ENCODE results near the gene GGACT. TPM values are rescaled to one million over a fixed set of nuclear protein-coding genes. Genes with fewer than 3 reads are reported as not detected.

GGACT gene
- total and polyA plus RNA-seq, 4 donors = 3.3 to 10.1 (median 4.8) TPM

DNA sequence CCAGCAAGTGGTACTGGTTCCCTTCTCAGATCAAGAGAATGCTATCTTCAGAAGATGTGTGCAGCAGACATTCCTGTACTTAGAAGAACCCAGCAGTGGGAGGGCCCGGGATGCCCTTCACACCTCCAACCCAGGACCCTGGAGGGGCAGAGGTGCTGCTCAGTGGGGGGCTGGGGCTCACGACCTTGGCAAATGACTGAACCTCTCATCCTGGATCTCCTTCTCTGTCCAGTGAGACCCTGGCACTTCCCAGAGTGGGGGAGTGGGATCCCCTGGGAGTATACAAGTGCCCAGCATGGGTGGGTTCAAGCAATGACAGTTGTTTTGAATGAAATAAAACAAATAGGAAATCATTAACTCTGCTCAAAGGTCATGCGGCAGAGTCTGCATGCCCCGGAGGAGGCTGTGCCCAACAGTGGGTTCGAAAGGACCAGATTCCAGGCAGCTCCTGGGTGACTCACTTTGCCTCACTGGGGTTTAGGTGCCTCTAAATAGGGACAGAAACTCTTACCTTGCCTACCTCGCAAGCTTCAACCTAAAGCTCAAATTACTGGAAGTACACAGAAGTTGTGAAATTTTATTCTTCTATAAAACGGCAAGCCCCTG is 26.9 kb downstream of the GGACT start:
- Histone ChIP-seq H3K9me3 (ENCODE audit: control insufficient read depth, insufficient read depth, low read length) (no peaks in the 10 kb centered on the region), H3K36me3 (ENCODE audit: control insufficient read depth, insufficient read depth, low read length) (no peaks in the 10 kb centered on the region), H3K27me3 (ENCODE audit: control insufficient read depth, insufficient read depth, low read length) (no peaks in the 10 kb centered on the region), H3K4me3 (ENCODE audit: low read depth, low read length) (no peak overlapping the region), H3K4me1 (ENCODE audit: control insufficient read depth, insufficient read depth, low read length) (peaks cover 15% of the 10 kb centered on the region), H3K27ac (ENCODE audit: low read depth, low read length) (no peak overlapping the region)
- DNase-seq (ENCODE audit: low read depth in 4 of 6, low spot score in 6 of 6) = no peak
- WGBS (ENCODE audit: insufficient coverage) = 100% methylated on average over 4 of the region's 7 CpGs

DNA sequence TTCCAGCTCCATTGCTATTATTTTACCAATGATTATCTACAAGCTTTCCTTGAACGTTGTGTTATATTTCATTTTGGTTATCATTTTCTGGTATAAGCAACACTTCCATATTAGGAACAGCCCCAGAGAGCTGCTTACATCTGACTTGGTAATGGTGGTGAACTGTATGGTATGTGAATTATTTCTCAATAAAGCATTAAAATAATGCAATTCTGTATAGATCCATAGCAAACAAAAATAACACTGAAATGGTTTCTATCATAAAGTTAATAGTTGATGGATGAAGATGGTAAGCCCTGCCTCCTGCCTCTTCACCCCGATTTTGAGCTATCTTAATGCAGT is 27.5 kb downstream of the GGACT start:
- no peaks in the 10 kb centered on the region for H3K36me3 ChIP-seq (ENCODE audit: control insufficient read depth, insufficient read depth, low read length)
- no peak overlapping the region for H3K27ac ChIP-seq (ENCODE audit: low read depth, low read length)
- no peak overlapping the region for H3K4me3 ChIP-seq (ENCODE audit: low read depth, low read length)
- H3K27me3 ChIP-seq (ENCODE audit: control insufficient read depth, insufficient read depth, low read length) = no peaks in the 10 kb centered on the region
- H3K9me3 ChIP-seq (ENCODE audit: control insufficient read depth, insufficient read depth, low read length) = no peaks in the 10 kb centered on the region
- peaks cover 15% of the 10 kb centered on the region for H3K4me1 ChIP-seq (ENCODE audit: control insufficient read depth, insufficient read depth, low read length)
- WGBS (ENCODE audit: insufficient coverage) = no CpG with 5 or more reads among the region's 2 CpGs
- DNase-seq (ENCODE audit: low read depth in 4 of 6, low spot score in 6 of 6) = no peak

DNA sequence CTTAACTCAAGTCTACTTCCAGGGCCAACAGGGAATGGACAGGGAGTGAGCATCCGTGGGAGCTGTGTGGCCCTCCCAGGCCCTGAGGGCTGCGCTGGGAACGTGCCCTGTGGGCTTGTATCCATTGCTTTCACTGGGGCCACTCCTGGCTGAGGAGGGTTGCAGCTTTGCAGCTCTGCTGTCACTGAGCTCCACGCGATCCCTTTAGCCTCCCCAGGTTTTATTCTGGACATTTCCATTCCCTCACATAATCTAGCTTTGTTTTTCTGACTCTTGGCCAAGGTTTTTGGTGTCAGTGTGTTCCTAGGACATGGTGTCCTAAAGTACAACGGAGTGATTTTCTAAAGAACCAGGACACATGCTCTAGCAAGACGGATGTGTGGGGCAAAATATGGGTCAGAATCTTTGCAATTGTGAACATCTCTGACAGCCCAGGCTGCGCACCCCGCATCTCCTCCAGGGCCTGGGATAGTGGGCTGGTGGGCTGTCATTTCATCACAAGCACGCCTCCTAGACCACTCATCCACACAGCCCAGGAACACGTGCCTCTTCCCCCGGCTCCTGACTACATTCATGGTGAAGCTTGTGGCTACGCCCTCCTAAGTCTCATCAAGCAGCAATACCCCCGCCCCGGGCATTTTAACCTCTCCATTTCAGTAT is 28.0 kb downstream of the GGACT start:
- H3K36me3 ChIP-seq (ENCODE audit: control insufficient read depth, insufficient read depth, low read length) = no peaks in the 10 kb centered on the region
- 80% methylated on average over 10 of the region's 15 CpGs for WGBS (ENCODE audit: insufficient coverage)
- H3K27me3 ChIP-seq (ENCODE audit: control insufficient read depth, insufficient read depth, low read length) = no peaks in the 10 kb centered on the region
- DNase-seq (ENCODE audit: low read depth in 4 of 6, low spot score in 6 of 6) = no peak
- H3K4me3 ChIP-seq (ENCODE audit: low read depth, low read length) = no peak overlapping the region
- no peaks in the 10 kb centered on the region for H3K9me3 ChIP-seq (ENCODE audit: control insufficient read depth, insufficient read depth, low read length)
- H3K27ac ChIP-seq (ENCODE audit: low read depth, low read length) = no peak overlapping the region
- peaks cover 15% of the 10 kb centered on the region for H3K4me1 ChIP-seq (ENCODE audit: control insufficient read depth, insufficient read depth, low read length)

DNA sequence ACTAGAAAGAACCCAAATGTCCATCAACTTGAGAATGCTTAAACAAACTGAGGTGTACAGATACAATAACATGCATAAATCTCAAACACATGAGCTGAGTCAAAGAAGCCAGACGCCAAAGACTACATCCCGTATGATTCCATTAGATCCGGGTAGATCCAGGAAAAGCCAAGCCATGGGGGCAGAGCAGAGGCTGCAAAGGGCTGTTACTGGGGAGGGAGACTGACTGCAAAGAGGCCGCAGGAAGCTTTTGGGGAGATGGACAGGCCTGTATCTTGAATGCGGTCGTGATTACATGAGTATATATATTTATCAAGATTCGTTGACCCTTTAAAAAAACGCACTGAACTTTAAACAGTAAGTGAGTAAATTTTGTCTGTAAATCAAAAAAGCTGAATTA is 28.7 kb downstream of the GGACT start:
- Histone ChIP-seq H3K9me3 (ENCODE audit: control insufficient read depth, insufficient read depth, low read length) (no peaks in the 10 kb centered on the region), H3K4me3 (ENCODE audit: low read depth, low read length) (no peak overlapping the region), H3K27me3 (ENCODE audit: control insufficient read depth, insufficient read depth, low read length) (no peaks in the 10 kb centered on the region), H3K4me1 (ENCODE audit: control insufficient read depth, insufficient read depth, low read length) (peaks cover 15% of the 10 kb centered on the region), H3K27ac (ENCODE audit: low read depth, low read length) (no peak overlapping the region), H3K36me3 (ENCODE audit: control insufficient read depth, insufficient read depth, low read length) (no peaks in the 10 kb centered on the region)
- 98% methylated on average over 5 of the region's 8 CpGs for WGBS (ENCODE audit: insufficient coverage)
- DNase-seq (ENCODE audit: low read depth in 4 of 6, low spot score in 6 of 6) = no peak

GRCh38 chr13:100552755-100553154 is 35.8 kb downstream of the GGACT start:
- Histone ChIP-seq H3K27ac (ENCODE audit: low read depth, low read length) (no peak overlapping the region), H3K4me1 (ENCODE audit: control insufficient read depth, insufficient read depth, low read length) (peaks cover 22% of the 10 kb centered on the region), H3K9me3 (ENCODE audit: control insufficient read depth, insufficient read depth, low read length) (no peaks in the 10 kb centered on the region), H3K36me3 (ENCODE audit: control insufficient read depth, insufficient read depth, low read length) (no peaks in the 10 kb centered on the region), H3K27me3 (ENCODE audit: control insufficient read depth, insufficient read depth, low read length) (no peaks in the 10 kb centered on the region), H3K4me3 (ENCODE audit: low read depth, low read length) (no peak overlapping the region)
- DNase-seq (ENCODE audit: low read depth in 4 of 6, low spot score in 6 of 6) = no peak
- WGBS (ENCODE audit: insufficient coverage) = 95% methylated on average over 9 of the region's 11 CpGs

DNA sequence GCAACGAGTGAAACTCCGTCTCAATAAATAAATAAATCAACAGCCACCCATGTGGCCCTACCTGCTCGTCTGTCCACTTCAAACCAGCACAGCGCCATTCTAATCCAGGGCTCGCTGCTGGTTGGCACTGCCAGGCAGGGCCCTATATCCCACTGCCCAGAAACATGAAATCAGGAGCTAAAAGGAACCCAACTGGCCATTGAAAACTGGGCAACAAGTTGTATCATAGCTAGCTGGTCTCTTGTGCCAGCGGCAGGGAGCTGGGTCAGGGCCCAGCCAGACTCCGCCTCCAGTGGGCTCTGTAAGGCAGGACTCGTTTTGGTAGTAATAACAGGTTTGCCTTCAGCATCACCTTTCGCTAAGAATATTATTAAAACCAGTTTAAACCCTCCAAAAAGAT is 39.3 kb downstream of the GGACT start:
- H3K4me3 ChIP-seq (ENCODE audit: low read depth, low read length) = no peak overlapping the region
- no peaks in the 10 kb centered on the region for H3K9me3 ChIP-seq (ENCODE audit: control insufficient read depth, insufficient read depth, low read length)
- H3K27me3 ChIP-seq (ENCODE audit: control insufficient read depth, insufficient read depth, low read length) = no peaks in the 10 kb centered on the region
- H3K4me1 ChIP-seq (ENCODE audit: control insufficient read depth, insufficient read depth, low read length) = peaks cover 29% of the 10 kb centered on the region
- H3K36me3 ChIP-seq (ENCODE audit: control insufficient read depth, insufficient read depth, low read length) = peaks cover 7% of the 10 kb centered on the region
- no peak for DNase-seq (ENCODE audit: low read depth in 4 of 6, low spot score in 6 of 6)
- WGBS (ENCODE audit: insufficient coverage) = 74% methylated on average over 6 of the region's 9 CpGs
- peak overlapping the region; percentile 84 for H3K27ac ChIP-seq (ENCODE audit: low read depth, low read length)

DNA sequence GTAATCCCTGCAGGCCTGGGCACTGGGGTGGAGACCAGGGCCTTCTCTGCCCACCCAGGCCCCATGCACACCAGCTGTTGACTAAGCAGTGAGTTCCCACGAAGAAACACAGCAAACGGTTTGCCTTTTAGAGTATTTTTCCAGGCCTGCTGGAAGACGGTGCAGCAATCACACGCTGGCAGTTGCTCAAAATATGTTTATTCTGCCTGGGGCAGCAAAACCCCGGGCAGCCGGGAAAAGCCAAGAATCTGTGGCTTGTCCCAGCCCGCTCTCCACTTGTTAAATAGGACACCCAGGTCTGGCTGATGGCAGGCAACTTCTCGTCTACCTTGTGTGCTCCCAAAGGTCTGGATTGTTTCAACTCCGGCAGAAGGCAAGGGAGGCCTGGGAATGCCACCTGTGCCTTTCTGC is 40.8 kb downstream of the GGACT start:
- Histone ChIP-seq H3K9me3 (ENCODE audit: control insufficient read depth, insufficient read depth, low read length) (no peaks in the 10 kb centered on the region), H3K36me3 (ENCODE audit: control insufficient read depth, insufficient read depth, low read length) (peaks cover 10% of the 10 kb centered on the region), H3K27me3 (ENCODE audit: control insufficient read depth, insufficient read depth, low read length) (no peaks in the 10 kb centered on the region), H3K4me1 (ENCODE audit: control insufficient read depth, insufficient read depth, low read length) (peaks cover 29% of the 10 kb centered on the region), H3K4me3 (ENCODE audit: low read depth, low read length) (no peak overlapping the region), H3K27ac (ENCODE audit: low read depth, low read length) (no peak overlapping the region)
- 72% methylated on average over 9 of the region's 9 CpGs for WGBS (ENCODE audit: insufficient coverage)
- peak in 1 of 6 donors; percentile 40 for DNase-seq (ENCODE audit: low read depth in 4 of 6, low spot score in 6 of 6)

DNA sequence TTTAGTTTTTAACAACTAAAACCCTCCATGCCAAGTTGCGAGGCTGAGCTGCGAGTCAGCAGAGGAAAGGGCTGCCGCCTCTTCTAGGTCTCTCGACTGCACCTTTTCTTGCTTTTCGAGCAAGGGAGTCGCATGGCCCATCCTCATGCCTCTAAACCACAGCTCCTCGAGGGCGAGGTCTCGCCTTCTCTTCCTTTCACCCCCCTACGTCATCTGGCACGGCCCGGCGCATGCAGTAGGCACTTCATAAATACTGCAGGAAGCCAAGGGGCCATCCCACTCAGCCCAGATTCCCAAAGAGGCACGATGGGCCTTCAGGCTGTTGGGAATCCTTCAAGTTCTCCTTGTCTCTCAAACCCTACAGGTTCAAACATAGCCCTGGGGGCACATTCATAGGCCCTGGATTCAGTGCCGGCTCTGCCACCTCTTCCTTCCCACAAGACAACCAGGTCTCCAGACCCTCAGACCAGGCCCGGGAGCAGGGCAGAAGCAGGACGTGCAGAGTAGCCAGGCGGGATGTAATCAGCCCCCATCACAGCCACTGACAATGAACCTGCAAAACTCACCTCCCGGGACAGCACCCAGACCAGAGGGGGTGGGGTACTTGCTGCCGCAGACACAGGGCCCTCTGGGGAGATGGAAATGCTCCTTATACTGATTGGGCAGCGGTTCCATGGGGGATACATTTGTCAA is 41.7 kb downstream of the GGACT start:
- WGBS (ENCODE audit: insufficient coverage) = 96% methylated on average over 16 of the region's 21 CpGs
- H3K4me1 ChIP-seq (ENCODE audit: control insufficient read depth, insufficient read depth, low read length) = peaks cover 29% of the 10 kb centered on the region
- DNase-seq (ENCODE audit: low read depth in 4 of 6, low spot score in 6 of 6) = no peak
- peaks cover 10% of the 10 kb centered on the region for H3K36me3 ChIP-seq (ENCODE audit: control insufficient read depth, insufficient read depth, low read length)
- no peak overlapping the region for H3K27ac ChIP-seq (ENCODE audit: low read depth, low read length)
- H3K27me3 ChIP-seq (ENCODE audit: control insufficient read depth, insufficient read depth, low read length) = no peaks in the 10 kb centered on the region
- H3K9me3 ChIP-seq (ENCODE audit: control insufficient read depth, insufficient read depth, low read length) = no peaks in the 10 kb centered on the region
- H3K4me3 ChIP-seq (ENCODE audit: low read depth, low read length) = no peak overlapping the region

DNA sequence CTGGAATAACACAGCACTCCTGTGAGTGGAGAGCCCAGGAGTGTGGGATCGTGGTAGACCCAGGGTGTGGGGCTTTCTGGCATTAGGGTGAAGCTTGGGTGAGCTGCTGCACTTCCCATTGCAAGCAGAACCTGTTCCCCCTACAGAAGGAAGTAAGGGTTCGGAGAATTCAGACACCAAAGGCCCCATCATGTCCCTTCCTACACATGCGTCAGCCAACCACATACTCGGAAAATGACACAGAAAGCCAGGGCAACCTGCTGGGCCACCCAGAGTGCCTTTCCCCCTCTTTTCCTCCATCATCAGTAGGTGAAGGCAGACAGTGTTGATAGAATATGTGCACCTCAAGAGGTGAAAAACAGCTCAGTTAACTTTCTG is 42.9 kb downstream of the GGACT start:
- Histone ChIP-seq H3K4me3 (ENCODE audit: low read depth, low read length) (no peak overlapping the region), H3K27ac (ENCODE audit: low read depth, low read length) (peak overlapping the region; percentile 63), H3K4me1 (ENCODE audit: control insufficient read depth, insufficient read depth, low read length) (peaks cover 26% of the 10 kb centered on the region), H3K9me3 (ENCODE audit: control insufficient read depth, insufficient read depth, low read length) (no peaks in the 10 kb centered on the region), H3K27me3 (ENCODE audit: control insufficient read depth, insufficient read depth, low read length) (no peaks in the 10 kb centered on the region), H3K36me3 (ENCODE audit: control insufficient read depth, insufficient read depth, low read length) (peaks cover 10% of the 10 kb centered on the region)
- no peak for DNase-seq (ENCODE audit: low read depth in 4 of 6, low spot score in 6 of 6)
- 100% methylated on average over 2 of the region's 4 CpGs for WGBS (ENCODE audit: insufficient coverage)
